Measurements from ENCODE around the gene OXER1.

The OXER1 gene

GRCh38 chr2:42787788-42788477, 24.0 kb upstream of the OXER1 start:
- no peak overlapping the region for H3K4me3 ChIP-seq (ENCODE audit: low read depth, low read length)
- TF ChIP-seq, protein P1, sequence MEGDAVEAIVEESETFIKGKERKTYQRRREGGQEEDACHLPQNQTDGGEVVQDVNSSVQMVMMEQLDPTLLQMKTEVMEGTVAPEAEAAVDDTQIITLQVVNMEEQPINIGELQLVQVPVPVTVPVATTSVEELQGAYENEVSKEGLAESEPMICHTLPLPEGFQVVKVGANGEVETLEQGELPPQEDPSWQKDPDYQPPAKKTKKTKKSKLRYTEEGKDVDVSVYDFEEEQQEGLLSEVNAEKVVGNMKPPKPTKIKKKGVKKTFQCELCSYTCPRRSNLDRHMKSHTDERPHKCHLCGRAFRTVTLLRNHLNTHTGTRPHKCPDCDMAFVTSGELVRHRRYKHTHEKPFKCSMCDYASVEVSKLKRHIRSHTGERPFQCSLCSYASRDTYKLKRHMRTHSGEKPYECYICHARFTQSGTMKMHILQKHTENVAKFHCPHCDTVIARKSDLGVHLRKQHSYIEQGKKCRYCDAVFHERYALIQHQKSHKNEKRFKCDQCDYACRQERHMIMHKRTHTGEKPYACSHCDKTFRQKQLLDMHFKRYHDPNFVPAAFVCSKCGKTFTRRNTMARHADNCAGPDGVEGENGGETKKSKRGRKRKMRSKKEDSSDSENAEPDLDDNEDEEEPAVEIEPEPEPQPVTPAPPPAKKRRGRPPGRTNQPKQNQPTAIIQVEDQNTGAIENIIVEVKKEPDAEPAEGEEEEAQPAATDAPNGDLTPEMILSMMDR (IDR thresholded peaks at IDR 0.05; ENCODE audit: low read depth, low read length) = no peak
- TF ChIP-seq, protein P2, sequence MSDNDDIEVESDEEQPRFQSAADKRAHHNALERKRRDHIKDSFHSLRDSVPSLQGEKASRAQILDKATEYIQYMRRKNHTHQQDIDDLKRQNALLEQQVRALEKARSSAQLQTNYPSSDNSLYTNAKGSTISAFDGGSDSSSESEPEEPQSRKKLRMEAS (IDR thresholded peaks at IDR 0.05; ENCODE audit: low read depth, low read length) = no peak
- TF ChIP-seq MYC (IDR thresholded peaks at IDR 0.05; ENCODE audit: low read depth, low read length) (no peak), POLR2A (IDR thresholded peaks at IDR 0.05; ENCODE audit: extremely low read depth, insufficient read length) (no peak)
- no peak for DNase-seq (ENCODE audit: low read depth)

- TF ChIP-seq MYC (IDR thresholded peaks at IDR 0.05; ENCODE audit: low read depth, low read length) (no peak), POLR2A (IDR thresholded peaks at IDR 0.05; ENCODE audit: extremely low read depth, insufficient read length) (no peak)
- TF ChIP-seq, protein P1 (IDR thresholded peaks at IDR 0.05; ENCODE audit: low read depth, low read length) = no peak
- TF ChIP-seq, protein P2 (IDR thresholded peaks at IDR 0.05; ENCODE audit: low read depth, low read length) = no peak
- H3K4me3 ChIP-seq (ENCODE audit: low read depth, low read length) = no peak overlapping the region
- no peak for DNase-seq (ENCODE audit: low read depth)
These were observed 23.5 kb upstream of the OXER1 start for GRCh38 chr2:42787424-42787787.

GRCh38 chr2:42786561-42787345, 22.8 kb upstream of the OXER1 start:
- no peak for DNase-seq (ENCODE audit: low read depth)
- no peak overlapping the region for H3K4me3 ChIP-seq (ENCODE audit: low read depth, low read length)
- TF ChIP-seq, protein P1 (IDR thresholded peaks at IDR 0.05; ENCODE audit: low read depth, low read length) = no peak
- no peak for TF ChIP-seq MYC (IDR thresholded peaks at IDR 0.05; ENCODE audit: low read depth, low read length)
- TF ChIP-seq, protein P2 (IDR thresholded peaks at IDR 0.05; ENCODE audit: low read depth, low read length) = no peak
- no peak for TF ChIP-seq POLR2A (IDR thresholded peaks at IDR 0.05; ENCODE audit: extremely low read depth, insufficient read length)

DNA sequence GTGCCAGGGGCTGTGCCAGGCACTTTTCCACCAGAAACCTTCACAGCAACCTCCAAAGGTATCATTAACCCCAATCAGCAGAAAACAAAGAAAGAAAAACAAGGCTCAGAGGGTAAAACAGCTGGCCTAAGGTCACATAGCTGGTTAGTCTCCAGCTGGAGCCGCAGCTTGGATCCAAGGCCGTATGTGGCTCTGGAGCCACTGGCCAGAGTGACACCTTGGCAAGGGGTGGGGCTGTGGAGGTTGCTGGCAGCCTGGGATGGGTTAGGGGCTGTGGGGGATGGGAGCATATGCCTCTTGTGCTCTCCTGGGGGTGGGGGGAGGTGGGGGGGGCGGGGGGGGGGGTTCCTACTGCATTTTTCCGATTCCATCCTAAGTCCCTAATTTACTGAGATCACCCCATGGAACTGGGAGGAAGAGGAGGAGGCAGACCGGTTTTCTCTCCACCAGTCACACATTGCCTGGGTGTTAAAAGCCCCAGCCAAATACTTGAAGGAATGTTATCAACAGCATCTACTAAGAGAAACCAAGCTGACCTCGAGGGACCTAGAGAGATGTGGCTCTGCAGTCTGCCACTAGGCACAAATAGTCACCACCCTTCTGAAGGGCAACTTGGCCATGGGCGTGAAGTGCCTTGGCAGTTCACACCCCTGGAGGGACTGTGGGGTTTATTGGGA, 20.4 kb upstream of the OXER1 start:
- no peak overlapping the region for H3K4me3 ChIP-seq (ENCODE audit: low read depth, low read length)
- DNase-seq (ENCODE audit: low read depth) = no peak
- TF ChIP-seq POLR2A (IDR thresholded peaks at IDR 0.05; ENCODE audit: extremely low read depth, insufficient read length) = no peak
- TF ChIP-seq, protein P1 (IDR thresholded peaks at IDR 0.05; ENCODE audit: low read depth, low read length) = no peak
- no peak for TF ChIP-seq MYC (IDR thresholded peaks at IDR 0.05; ENCODE audit: low read depth, low read length)
- TF ChIP-seq, protein P2 (IDR thresholded peaks at IDR 0.05; ENCODE audit: low read depth, low read length) = no peak

GRCh38 chr2:42783511-42783910, 19.6 kb upstream of the OXER1 start:
- DNase-seq (ENCODE audit: low read depth) = no peak
- TF ChIP-seq POLR2A (IDR thresholded peaks at IDR 0.05; ENCODE audit: extremely low read depth, insufficient read length) (no peak), MYC (IDR thresholded peaks at IDR 0.05; ENCODE audit: low read depth, low read length) (no peak)
- TF ChIP-seq, protein P1 (IDR thresholded peaks at IDR 0.05; ENCODE audit: low read depth, low read length) = no peak
- TF ChIP-seq, protein P2 (IDR thresholded peaks at IDR 0.05; ENCODE audit: low read depth, low read length) = no peak
- H3K4me3 ChIP-seq (ENCODE audit: low read depth, low read length) = no peak overlapping the region

Data from NB4 (cell line).